Neural cell (in vitro differentiated cells): ENCODE results near the gene SYT1. TPM values are rescaled to one million over a fixed set of nuclear protein-coding genes. Genes with fewer than 3 reads are reported as not detected.

Source experiments
- H2AFZ ChIP-seq: fragments of 200-600, 300-800 bp; sonication (generic), shearing (Covaris generic); 2 replicates; pipeline ENCODE4 v1.6.0; 2014; ENCODE audit warnings: low read depth, mild to moderate bottlenecking, antibody characterized with exemption, low read length, moderate library complexity
- H3F3A ChIP-seq: fragments of 200-600 bp; shearing (Covaris generic); 2 replicates; pipeline ENCODE4 v1.6.1; 2016; ENCODE audit warnings: mild to moderate bottlenecking, moderate library complexity, mixed read lengths, antibody characterized with exemption, low read length; ENCODE audit not compliant: insufficient read depth, poor library complexity, severe bottlenecking
- H3K27ac ChIP-seq: fragments of 200-600, 300-800 bp; sonication (generic), shearing (Covaris generic); 2 replicates; pipeline ENCODE4 v1.5.1; 2014; ENCODE audit warnings: mild to moderate bottlenecking, low read length, moderate library complexity
- H3K27me3 ChIP-seq: fragments of 300-800, 200-600 bp; sonication (generic), shearing (Covaris generic); 2 replicates; pipeline ENCODE4 v1.6.0; 2014; ENCODE audit warnings: mild to moderate bottlenecking, low read depth, low read length, moderate library complexity; ENCODE audit not compliant: insufficient read depth
- H3K36me3 ChIP-seq: fragments of 300-800, 200-600 bp; sonication (generic), shearing (Covaris generic); 2 replicates; pipeline ENCODE4 v1.5.1; 2014; ENCODE audit warnings: mild to moderate bottlenecking, antibody characterized with exemption, low read length, moderate library complexity; ENCODE audit not compliant: insufficient read depth
- H3K4me2 ChIP-seq: fragments of 300-800, 200-600 bp; sonication (generic), shearing (Covaris generic); 2 replicates; pipeline ENCODE4 v1.6.0; 2014; ENCODE audit warnings: mild to moderate bottlenecking, low read length
- H3K4me3 ChIP-seq: fragments of 300-800, 200-600 bp; sonication (generic), shearing (Covaris generic); 2 replicates; pipeline ENCODE4 v1.5.1; 2014; ENCODE audit warnings: mild to moderate bottlenecking, low read length, moderate library complexity
- H3K79me2 ChIP-seq: fragments of 200-600 bp; shearing (Covaris generic); replicated peaks from 2 replicates; pipeline ENCODE4 v1.6.0; 2014; ENCODE audit warnings: mild to moderate bottlenecking, low read length, moderate library complexity; ENCODE audit not compliant: insufficient read depth
- H3K9ac ChIP-seq: fragments of 300-800, 200-600 bp; sonication (generic), shearing (Covaris generic); 2 replicates; pipeline ENCODE4 v1.6.1; 2016; ENCODE audit warnings: mild to moderate bottlenecking, low read length, mixed read lengths
- H3K9me2 ChIP-seq: fragments of 200-600 bp; shearing (Covaris generic); 2 replicates; pipeline ENCODE4 v1.6.1; 2016; ENCODE audit warnings: mild to moderate bottlenecking, low read length, mixed read lengths; ENCODE audit not compliant: insufficient read depth
- H3K9me3 ChIP-seq: fragments of 200-600, 300-800 bp; sonication (generic), shearing (Covaris generic); 2 replicates; pipeline ENCODE4 v1.6.1; 2016; ENCODE audit warnings: mild to moderate bottlenecking, mixed run types, low read length, moderate library complexity, mixed read lengths
- H4K20me1 ChIP-seq: fragments of 200-600 bp; shearing (Covaris generic); 2 replicates; pipeline ENCODE4 v1.6.1; 2016; ENCODE audit warnings: mild to moderate bottlenecking, mixed run types; ENCODE audit not compliant: insufficient read depth
- EP300 ChIP-seq: fragments of 450-650 bp; conservative IDR thresholded peaks from 2 replicates; pipeline ENCODE4 v1.6.1; 2014; ENCODE audit warnings: antibody characterized with exemption, mild to moderate bottlenecking, moderate library complexity; ENCODE audit not compliant: poor library complexity, severe bottlenecking
- EZH2 ChIP-seq: fragments of 200-600, 300-800 bp; shearing (Covaris generic), sonication (generic); IDR thresholded peaks from 2 replicates; pipeline ENCODE4 v1.6.1; 2014; ENCODE audit warnings: antibody characterized with exemption, low read length, borderline replicate concordance, mild to moderate bottlenecking; ENCODE audit not compliant: insufficient read depth, poor library complexity, severe bottlenecking
- MXI1 ChIP-seq: fragments of 450-650 bp; conservative IDR thresholded peaks from 2 replicates; pipeline ENCODE4 v1.6.1; 2014; ENCODE audit warnings: antibody characterized with exemption, mild to moderate bottlenecking; ENCODE audit not compliant: poor library complexity, severe bottlenecking
- POLR2AphosphoS5 ChIP-seq: IDR thresholded peaks from 2 replicates; pipeline ENCODE4 v1.6.1; 2012
- RAD21 ChIP-seq: fragments of 450-650 bp; conservative IDR thresholded peaks from 2 replicates; pipeline ENCODE4 v1.6.1; 2014; ENCODE audit warnings: antibody characterized with exemption, mild to moderate bottlenecking, moderate library complexity
- REST ChIP-seq: IDR thresholded peaks from 2 replicates; pipeline ENCODE4 v1.6.1; 2012; ENCODE audit warnings: borderline replicate concordance
- SMC3 ChIP-seq: fragments of 450-650 bp; conservative IDR thresholded peaks from 2 replicates; pipeline ENCODE4 v1.6.1; 2014; ENCODE audit warnings: antibody characterized with exemption, mild to moderate bottlenecking, moderate library complexity; ENCODE audit not compliant: poor library complexity
- TAF1 ChIP-seq: IDR thresholded peaks from 2 replicates; pipeline ENCODE4 v1.6.1; 2012; ENCODE audit warnings: low read depth
- polyA plus RNA-seq: library from polyadenylated mRNA; depleted of rRNA; stranded (reverse); fragments of >200 nt; gene quantifications from 2 replicates; pipeline ENCODE4 v1.2.3, GENCODE V29; 2014
- TF ChIP-seq, protein P1 (sequence below): fragments of 450-650 bp; IDR thresholded peaks from 2 replicates; pipeline ENCODE4 v1.5.1; 2014; ENCODE audit warnings: antibody characterized with exemption, mild to moderate bottlenecking, moderate library complexity; ENCODE audit not compliant: poor library complexity, severe bottlenecking

The SYT1 gene
- polyA plus RNA-seq, 1 donor from 2014 or later, result 103 TPM

GRCh38 chr12:78964521-78964920 is 99.9 kb downstream of the SYT1 start:
- H3K9me3 ChIP-seq, result no peaks in the 10 kb centered on the region

DNA sequence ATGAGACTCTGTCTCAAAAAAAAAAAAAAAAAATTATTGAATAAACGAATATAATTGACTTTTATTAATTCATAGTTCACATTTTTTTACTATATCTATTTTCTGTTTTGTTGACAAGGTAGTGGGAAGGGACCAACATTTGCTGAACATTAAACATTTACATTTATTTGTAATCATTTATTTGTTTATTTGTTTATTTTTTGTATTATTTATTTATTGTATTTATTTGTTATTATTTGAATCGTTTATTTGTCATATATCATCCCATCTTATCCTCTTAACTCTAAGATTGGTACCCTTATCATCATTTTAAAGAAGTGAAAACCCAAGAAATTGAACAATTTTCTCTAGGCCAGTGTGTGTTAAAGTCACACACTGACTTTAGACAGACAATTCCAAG is 101.5 kb downstream of the SYT1 start:
- Histone ChIP-seq H3K4me2 (no peak overlapping the region), H3K27me3 (no peaks in the 10 kb centered on the region), H2AFZ (no peak overlapping the region), H3K9ac (no peak overlapping the region), H3K9me3 (no peaks in the 10 kb centered on the region), H3F3A (no peaks in the 10 kb centered on the region), H3K9me2 (no peaks in the 10 kb centered on the region), H3K36me3 (no peaks in the 10 kb centered on the region), H3K4me3 (no peak overlapping the region), H3K79me2 (no peaks in the 10 kb centered on the region), H3K27ac (no peak overlapping the region), H4K20me1 (no peaks in the 10 kb centered on the region)
- TF ChIP-seq TAF1 (no peak), MXI1 (no peak), SMC3 (no peak), POLR2AphosphoS5 (no peak), EZH2 (no peak), REST (no peak), RAD21 (no peak)
- TF ChIP-seq, protein P1, sequence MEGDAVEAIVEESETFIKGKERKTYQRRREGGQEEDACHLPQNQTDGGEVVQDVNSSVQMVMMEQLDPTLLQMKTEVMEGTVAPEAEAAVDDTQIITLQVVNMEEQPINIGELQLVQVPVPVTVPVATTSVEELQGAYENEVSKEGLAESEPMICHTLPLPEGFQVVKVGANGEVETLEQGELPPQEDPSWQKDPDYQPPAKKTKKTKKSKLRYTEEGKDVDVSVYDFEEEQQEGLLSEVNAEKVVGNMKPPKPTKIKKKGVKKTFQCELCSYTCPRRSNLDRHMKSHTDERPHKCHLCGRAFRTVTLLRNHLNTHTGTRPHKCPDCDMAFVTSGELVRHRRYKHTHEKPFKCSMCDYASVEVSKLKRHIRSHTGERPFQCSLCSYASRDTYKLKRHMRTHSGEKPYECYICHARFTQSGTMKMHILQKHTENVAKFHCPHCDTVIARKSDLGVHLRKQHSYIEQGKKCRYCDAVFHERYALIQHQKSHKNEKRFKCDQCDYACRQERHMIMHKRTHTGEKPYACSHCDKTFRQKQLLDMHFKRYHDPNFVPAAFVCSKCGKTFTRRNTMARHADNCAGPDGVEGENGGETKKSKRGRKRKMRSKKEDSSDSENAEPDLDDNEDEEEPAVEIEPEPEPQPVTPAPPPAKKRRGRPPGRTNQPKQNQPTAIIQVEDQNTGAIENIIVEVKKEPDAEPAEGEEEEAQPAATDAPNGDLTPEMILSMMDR, result no peak

More at GRCh38 chr12:78964521-78964920, 99.9 kb downstream of the SYT1 start:
- H3K4me2 ChIP-seq, result no peak overlapping the region
- no peak overlapping the region for H3K27ac ChIP-seq
- no peaks in the 10 kb centered on the region for H3K9me2 ChIP-seq
- no peaks in the 10 kb centered on the region for H4K20me1 ChIP-seq
- H3K79me2 ChIP-seq, result no peaks in the 10 kb centered on the region
- H2AFZ ChIP-seq, result no peak overlapping the region
- TF ChIP-seq, protein P1, result no peak
- TF ChIP-seq EP300 (no peak), EZH2 (no peak), SMC3 (no peak), POLR2AphosphoS5 (no peak), REST (no peak), RAD21 (no peak), MXI1 (no peak), TAF1 (no peak)
- H3K36me3 ChIP-seq, result no peaks in the 10 kb centered on the region
- no peaks in the 10 kb centered on the region for H3K27me3 ChIP-seq
- no peak overlapping the region for H3K9ac ChIP-seq
- H3K4me3 ChIP-seq, result no peak overlapping the region
- H3F3A ChIP-seq, result no peaks in the 10 kb centered on the region
